ENCODE results near the gene MIER1. TPM values are rescaled to one million over a fixed set of nuclear protein-coding genes. Genes with fewer than 3 reads are reported as not detected.

The MIER1 gene
- total and polyA plus RNA-seq, 2 donors = 19.3 to 59.1 TPM

- H3K4me1 ChIP-seq (ENCODE audit: insufficient read depth) = no peaks in the 10 kb centered on the region
- no peak overlapping the region for H3K27ac ChIP-seq (ENCODE audit: low read depth)
- H3K4me3 ChIP-seq (ENCODE audit: low read depth, low read length) = no peak overlapping the region
- no peak for DNase-seq (ENCODE audit: extremely low spot score)
- no peaks in the 10 kb centered on the region for H3K36me3 ChIP-seq (ENCODE audit: insufficient read depth)
- WGBS = 91% methylated on average over 3 of the region's 3 CpGs
Measured at GRCh38 chr1:66993076-66993475, 68.3 kb downstream of the MIER1 start.

- no peak overlapping the region for H3K4me3 ChIP-seq (ENCODE audit: low read depth, low read length)
- H3K4me1 ChIP-seq (ENCODE audit: insufficient read depth) = no peaks in the 10 kb centered on the region
- peak; percentile 21 for DNase-seq (ENCODE audit: extremely low spot score)
- peaks cover 4% of the 10 kb centered on the region for H3K36me3 ChIP-seq (ENCODE audit: insufficient read depth)
- WGBS = 65% methylated on average over 7 of the region's 7 CpGs
- H3K27ac ChIP-seq (ENCODE audit: low read depth) = no peak overlapping the region
Measured at GRCh38 chr1:66996018-66996682, 71.4 kb downstream of the MIER1 start.

GRCh38 chr1:66998972-66999371, 74.2 kb downstream of the MIER1 start:
- Histone ChIP-seq H3K4me3 (ENCODE audit: low read depth, low read length) (no peak overlapping the region), H3K27ac (ENCODE audit: low read depth) (no peak overlapping the region), H3K36me3 (ENCODE audit: insufficient read depth) (peaks cover 4% of the 10 kb centered on the region), H3K4me1 (ENCODE audit: insufficient read depth) (no peaks in the 10 kb centered on the region)
- DNase-seq (ENCODE audit: extremely low spot score) = no peak

GRCh38 chr1:66999640-67000400, 75.0 kb downstream of the MIER1 start:
- Histone ChIP-seq H3K4me1 (ENCODE audit: insufficient read depth) (no peaks in the 10 kb centered on the region), H3K4me3 (ENCODE audit: low read depth, low read length) (no peak overlapping the region), H3K36me3 (ENCODE audit: insufficient read depth) (peaks cover 4% of the 10 kb centered on the region), H3K27ac (ENCODE audit: low read depth) (no peak overlapping the region)
- 80% methylated on average over 7 of the region's 7 CpGs for WGBS
- no peak for DNase-seq (ENCODE audit: extremely low spot score)

GRCh38 chr1:67001682-67002425, 77.1 kb downstream of the MIER1 start:
- Histone ChIP-seq H3K4me3 (ENCODE audit: low read depth, low read length) (no peak overlapping the region), H3K27ac (ENCODE audit: low read depth) (peak overlapping the region; percentile 18), H3K36me3 (ENCODE audit: insufficient read depth) (peaks cover 4% of the 10 kb centered on the region), H3K4me1 (ENCODE audit: insufficient read depth) (no peaks in the 10 kb centered on the region)
- 79% methylated on average over 5 of the region's 5 CpGs for WGBS
- DNase-seq (ENCODE audit: extremely low spot score) = no peak

- DNase-seq (ENCODE audit: extremely low spot score) = no peak
- Histone ChIP-seq H3K36me3 (ENCODE audit: insufficient read depth) (peaks cover 4% of the 10 kb centered on the region), H3K27ac (ENCODE audit: low read depth) (no peak overlapping the region), H3K4me1 (ENCODE audit: insufficient read depth) (no peaks in the 10 kb centered on the region), H3K4me3 (ENCODE audit: low read depth, low read length) (no peak overlapping the region)
- WGBS = 82% methylated on average over 1 of the region's 1 CpG
Measured at GRCh38 chr1:67004176-67004575, 79.4 kb downstream of the MIER1 start.

- no peak overlapping the region for H3K4me3 ChIP-seq (ENCODE audit: low read depth, low read length)
Measured at GRCh38 chr1:67005068-67005467, 80.3 kb downstream of the MIER1 start.

GRCh38 chr1:67009792-67010191, 85.0 kb downstream of the MIER1 start:
- Histone ChIP-seq H3K4me3 (ENCODE audit: low read depth, low read length) (no peak overlapping the region), H3K4me1 (ENCODE audit: insufficient read depth) (no peaks in the 10 kb centered on the region), H3K27ac (ENCODE audit: low read depth) (no peak overlapping the region), H3K36me3 (ENCODE audit: insufficient read depth) (no peaks in the 10 kb centered on the region)
- WGBS = 98% methylated on average over 3 of the region's 3 CpGs
- no peak for DNase-seq (ENCODE audit: extremely low spot score)

More at GRCh38 chr1:67005068-67005467, 80.3 kb downstream of the MIER1 start:
- Histone ChIP-seq H3K27ac (ENCODE audit: low read depth) (no peak overlapping the region), H3K4me1 (ENCODE audit: insufficient read depth) (no peaks in the 10 kb centered on the region), H3K36me3 (ENCODE audit: insufficient read depth) (peaks cover 4% of the 10 kb centered on the region)
- 82% methylated on average over 8 of the region's 8 CpGs for WGBS
- no peak for DNase-seq (ENCODE audit: extremely low spot score)

- H3K4me1 ChIP-seq (ENCODE audit: insufficient read depth) = no peaks in the 10 kb centered on the region
- peaks cover under 1% of the 10 kb centered on the region for H3K36me3 ChIP-seq (ENCODE audit: insufficient read depth)
- H3K4me3 ChIP-seq (ENCODE audit: low read depth, low read length) = no peak overlapping the region
- peak overlapping the region; percentile 18 for H3K27ac ChIP-seq (ENCODE audit: low read depth)
- no peak for DNase-seq (ENCODE audit: extremely low spot score)
- 19% methylated on average over 2 of the region's 2 CpGs for WGBS
Measured at GRCh38 chr1:67013573-67013972, 88.8 kb downstream of the MIER1 start.

GRCh38 chr1:67018574-67018973, 93.8 kb downstream of the MIER1 start:
- no peak for DNase-seq (ENCODE audit: extremely low spot score)
- 53% methylated on average over 2 of the region's 2 CpGs for WGBS
- Histone ChIP-seq H3K36me3 (ENCODE audit: insufficient read depth) (peaks cover 2% of the 10 kb centered on the region), H3K27ac (ENCODE audit: low read depth) (no peak overlapping the region), H3K4me3 (ENCODE audit: low read depth, low read length) (no peak overlapping the region), H3K4me1 (ENCODE audit: insufficient read depth) (no peaks in the 10 kb centered on the region)

- Histone ChIP-seq H3K4me3 (ENCODE audit: low read depth, low read length) (no peak overlapping the region), H3K27ac (ENCODE audit: low read depth) (no peak overlapping the region), H3K36me3 (ENCODE audit: insufficient read depth) (peaks cover 2% of the 10 kb centered on the region), H3K4me1 (ENCODE audit: insufficient read depth) (no peaks in the 10 kb centered on the region)
- 73% methylated on average over 4 of the region's 4 CpGs for WGBS
- no peak for DNase-seq (ENCODE audit: extremely low spot score)
Measured at GRCh38 chr1:67019121-67019520, 94.3 kb downstream of the MIER1 start.

GRCh38 chr1:67019600-67020136, 94.9 kb downstream of the MIER1 start:
- Histone ChIP-seq H3K4me3 (ENCODE audit: low read depth, low read length) (no peak overlapping the region), H3K27ac (ENCODE audit: low read depth) (peak overlapping the region; percentile 16), H3K4me1 (ENCODE audit: insufficient read depth) (no peaks in the 10 kb centered on the region), H3K36me3 (ENCODE audit: insufficient read depth) (peaks cover 2% of the 10 kb centered on the region)
- 10% methylated on average over 1 of the region's 1 CpG for WGBS
- peak; percentile 7 for DNase-seq (ENCODE audit: extremely low spot score)

- H3K4me3 ChIP-seq (ENCODE audit: low read depth, low read length) = no peak overlapping the region
- DNase-seq (ENCODE audit: extremely low spot score) = no peak
- WGBS = 34% methylated on average over 2 of the region's 2 CpGs
- no peaks in the 10 kb centered on the region for H3K4me1 ChIP-seq (ENCODE audit: insufficient read depth)
- peaks cover 2% of the 10 kb centered on the region for H3K36me3 ChIP-seq (ENCODE audit: insufficient read depth)
- no peak overlapping the region for H3K27ac ChIP-seq (ENCODE audit: low read depth)
Measured at GRCh38 chr1:67020304-67020703, 95.5 kb downstream of the MIER1 start.
